Mucosa of descending colon (tissue), 3 donors: ENCODE data around the gene KRT76. TPM values are rescaled to one million over a fixed set of nuclear protein-coding genes. Genes with fewer than 3 reads are reported as not detected.
"Not testable (repeated sequence)": the region's sequence is repeated elsewhere in the genome, so short reads cannot be mapped to it uniquely, and the experiment has no call there.

Source experiments
- ATAC-seq: fragments of 200-7000 bp; cut with Tn5 transposase; one replicate; pipeline ENCODE4 v1.9.1; 2020; ENCODE audit warnings: mild to moderate bottlenecking, moderate library complexity
- DNase-seq, 3 donors: peaks; one replicate each; pipeline ENCODE4 v3.0.0-alpha.2; 2020
- H3K36me3 ChIP-seq: fragments of 200-600 bp; one replicate; pipeline ENCODE4 v1.8.0; 2021; ENCODE audit warnings: low read depth, mild to moderate bottlenecking
- H3K4me1 ChIP-seq: fragments of 200-600 bp; one replicate; pipeline ENCODE4 v1.8.0; 2021; ENCODE audit warnings: low read depth, mild to moderate bottlenecking
- H3K4me3 ChIP-seq: fragments of 200-600 bp; one replicate; pipeline ENCODE4 v1.8.0; 2021; ENCODE audit warnings: mild to moderate bottlenecking
- H3K9me3 ChIP-seq: fragments of 200-600 bp; one replicate; pipeline ENCODE4 v1.8.0; 2021; ENCODE audit warnings: mild to moderate bottlenecking
- intact Hi-C, 2 donors: fragments of 100-400 bp; cut with DNase I in 1 of 2; cut with micrococcal nuclease in 1 of 2; formaldehyde crosslinking; loops; one replicate each; pipeline versions ENCODE4 v1.11.0 to v1.11.1; 2022; cut with DNase I, micrococcal nuclease
- total RNA-seq, 3 donors: library from RNA; stranded (reverse); fragmentation: NEBNext Ultra II Directional in 2 of 3; extraction: Animal tissue kit (Norgen Biotek cat#: 25700) in 2 of 3; gene quantifications; one replicate each; pipeline versions ENCODE4 v1.2.1 to v1.2.4, GENCODE V29; 2021 to 2023
- TF ChIP-seq, protein P1 (sequence below): fragments of 200-600 bp; IDR thresholded peaks from one replicate; pipeline ENCODE4 v1.8.0; 2022; ENCODE audit warnings: antibody characterized with exemption, mild to moderate bottlenecking
- donor health status: DM: no; HTN: no; CAD: no; lungs with moderate emphysema.
- donor health status: DM: no; HTN: no; CAD: no.
- donor health status: DM: no; HTN: yes; CAD: no.

Gene KRT76
- total RNA-seq, 3 donors from 2014 or later, result not detected

DNA sequence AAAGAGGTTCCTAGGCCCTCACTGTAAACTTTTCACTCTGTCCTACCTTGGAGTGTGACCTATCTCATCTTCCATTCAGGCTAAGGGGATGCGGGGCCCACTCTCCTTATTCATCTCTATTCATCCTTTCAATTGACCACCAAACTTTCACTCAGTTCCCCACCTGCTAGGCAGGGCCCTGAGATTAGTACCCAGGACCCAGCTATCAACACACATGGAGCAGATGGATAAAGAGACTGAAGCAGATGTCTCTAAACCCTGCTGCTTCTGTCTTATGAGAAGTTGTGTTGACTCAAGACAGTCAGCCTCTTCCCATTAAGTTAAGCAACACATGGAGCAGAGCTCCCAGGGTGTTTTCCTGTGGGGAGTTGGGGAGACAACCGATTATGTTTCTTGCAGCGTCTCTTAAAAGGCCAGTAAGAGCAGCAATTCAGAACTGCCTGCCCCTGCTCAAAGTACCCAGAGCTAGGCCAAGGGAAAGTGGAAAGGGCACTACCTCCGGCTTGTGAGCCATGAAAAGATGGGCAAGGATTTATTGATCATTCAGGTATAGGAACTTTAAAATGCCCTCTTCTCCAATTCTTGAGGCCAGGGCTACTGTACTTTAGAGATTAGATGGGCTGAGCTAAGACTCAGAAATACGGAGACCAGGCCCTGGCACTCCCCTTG, 10.7 kb downstream of the KRT76 start:
- no peaks in the 10 kb centered on the region for H3K4me1 ChIP-seq
- peaks cover 3% of the 10 kb centered on the region for H3K9me3 ChIP-seq
- intact Hi-C loops, result no loop called here
- no peak for DNase-seq
- no peak for ATAC-seq
- H3K4me3 ChIP-seq, result no peak overlapping the region
- H3K36me3 ChIP-seq, result no peaks in the 10 kb centered on the region
- TF ChIP-seq, protein P1, sequence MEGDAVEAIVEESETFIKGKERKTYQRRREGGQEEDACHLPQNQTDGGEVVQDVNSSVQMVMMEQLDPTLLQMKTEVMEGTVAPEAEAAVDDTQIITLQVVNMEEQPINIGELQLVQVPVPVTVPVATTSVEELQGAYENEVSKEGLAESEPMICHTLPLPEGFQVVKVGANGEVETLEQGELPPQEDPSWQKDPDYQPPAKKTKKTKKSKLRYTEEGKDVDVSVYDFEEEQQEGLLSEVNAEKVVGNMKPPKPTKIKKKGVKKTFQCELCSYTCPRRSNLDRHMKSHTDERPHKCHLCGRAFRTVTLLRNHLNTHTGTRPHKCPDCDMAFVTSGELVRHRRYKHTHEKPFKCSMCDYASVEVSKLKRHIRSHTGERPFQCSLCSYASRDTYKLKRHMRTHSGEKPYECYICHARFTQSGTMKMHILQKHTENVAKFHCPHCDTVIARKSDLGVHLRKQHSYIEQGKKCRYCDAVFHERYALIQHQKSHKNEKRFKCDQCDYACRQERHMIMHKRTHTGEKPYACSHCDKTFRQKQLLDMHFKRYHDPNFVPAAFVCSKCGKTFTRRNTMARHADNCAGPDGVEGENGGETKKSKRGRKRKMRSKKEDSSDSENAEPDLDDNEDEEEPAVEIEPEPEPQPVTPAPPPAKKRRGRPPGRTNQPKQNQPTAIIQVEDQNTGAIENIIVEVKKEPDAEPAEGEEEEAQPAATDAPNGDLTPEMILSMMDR, result no peak

DNA sequence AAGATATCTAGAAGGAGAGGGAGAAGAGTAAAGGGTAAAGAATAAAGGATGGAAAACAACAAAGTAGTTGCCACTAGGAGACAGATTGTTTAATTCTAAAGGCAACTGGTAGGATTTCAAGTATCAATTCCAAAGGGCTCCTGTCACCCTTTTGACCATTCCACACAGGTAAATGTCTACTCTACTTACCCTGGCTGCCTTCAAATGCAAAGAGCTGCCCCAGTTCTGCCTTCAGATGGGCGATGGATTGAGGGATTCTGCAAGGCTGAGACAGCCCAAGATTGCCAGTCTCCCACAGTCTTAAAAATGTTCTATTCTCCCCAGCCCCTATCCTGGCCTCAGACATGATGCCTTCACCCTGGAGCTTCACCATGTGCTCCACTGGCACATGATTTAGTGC, 11.4 kb downstream of the KRT76 start:
- TF ChIP-seq, protein P1, result no peak
- Histone ChIP-seq H3K4me3 (no peak overlapping the region), H3K36me3 (no peaks in the 10 kb centered on the region), H3K9me3 (peaks cover 7% of the 10 kb centered on the region), H3K4me1 (no peaks in the 10 kb centered on the region)
- DNase-seq (no peak), ATAC-seq (no peak)
- intact Hi-C loops, result no loop called here

DNA sequence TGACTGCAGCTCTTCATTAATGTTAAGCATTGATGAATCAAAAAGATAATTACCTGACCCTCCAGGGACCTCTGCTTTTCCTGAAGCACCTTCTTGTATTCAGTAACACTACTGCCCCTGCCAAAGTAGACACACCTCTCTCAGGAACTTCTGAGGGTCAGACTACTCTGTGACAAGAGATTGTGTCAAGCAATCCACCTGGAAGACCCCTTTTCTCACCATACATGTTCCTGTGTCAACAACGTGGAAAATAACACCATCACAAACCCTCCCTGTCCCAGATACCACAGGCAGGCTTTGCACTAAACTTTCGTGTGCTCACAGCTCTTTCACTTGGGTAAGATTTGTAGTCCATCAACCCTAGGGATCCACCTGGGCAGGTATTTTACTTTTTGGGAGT, 13.2 kb downstream of the KRT76 start:
- TF ChIP-seq, protein P1, result no peak
- Histone ChIP-seq H3K9me3 (peaks cover 16% of the 10 kb centered on the region), H3K4me3 (no peak overlapping the region), H3K4me1 (no peaks in the 10 kb centered on the region), H3K36me3 (no peaks in the 10 kb centered on the region)
- ATAC-seq (no peak), DNase-seq (no peak)
- intact Hi-C loops, result no loop called here

DNA sequence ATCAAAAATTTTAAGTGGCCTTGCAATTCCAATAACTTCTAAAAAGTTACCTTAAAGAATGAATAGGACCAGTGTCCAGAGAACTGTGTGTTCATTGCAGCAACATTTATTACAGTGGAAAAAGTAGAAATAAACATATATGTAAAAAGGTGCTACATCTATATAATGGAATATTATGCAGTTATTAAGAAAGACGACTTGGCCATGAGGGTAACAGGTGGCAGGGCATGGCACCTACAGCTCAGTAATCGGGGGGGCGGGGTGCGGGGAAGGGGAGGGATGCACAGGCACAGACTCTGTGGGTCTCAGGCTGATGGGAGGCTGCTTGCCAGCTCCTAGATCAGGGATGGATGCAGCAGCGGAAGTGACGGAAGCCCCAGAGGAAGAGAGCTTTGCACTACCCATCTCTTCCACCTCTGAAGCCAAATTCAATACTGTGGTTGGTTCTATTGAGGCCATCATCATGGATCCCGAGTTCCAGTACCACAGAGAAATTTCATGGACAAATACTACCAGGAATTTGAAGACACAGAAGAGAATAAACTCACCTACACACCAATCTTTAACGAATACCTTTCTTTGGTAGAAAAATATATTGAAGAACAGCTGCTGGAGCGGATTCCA, 14.0 kb downstream of the KRT76 start:
- peaks cover 16% of the 10 kb centered on the region for H3K9me3 ChIP-seq
- H3K4me1 ChIP-seq, result no peaks in the 10 kb centered on the region
- DNase-seq (no peak), ATAC-seq (no peak)
- TF ChIP-seq, protein P1, result no peak
- H3K4me3 ChIP-seq, result no peak overlapping the region
- intact Hi-C loops, result no loop called here
- no peaks in the 10 kb centered on the region for H3K36me3 ChIP-seq

DNA sequence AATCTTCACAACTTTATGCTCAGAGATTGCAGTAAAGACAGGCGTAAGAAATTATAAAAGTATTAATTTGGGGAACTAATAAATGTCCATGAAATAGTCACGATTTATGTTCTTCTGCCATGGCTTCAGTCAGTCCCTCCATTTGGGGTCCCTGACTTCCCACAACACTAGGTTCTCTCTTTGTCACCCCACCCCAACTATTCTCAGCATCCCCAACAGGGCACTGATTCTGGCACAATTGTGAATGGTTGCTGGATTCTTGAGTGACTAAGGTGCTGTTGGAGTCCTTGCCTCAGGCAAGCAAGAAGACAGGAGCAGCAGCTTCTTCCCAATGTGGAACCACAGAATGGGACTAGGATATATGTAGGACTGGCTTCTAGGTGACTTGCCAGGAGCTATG, 15.3 kb downstream of the KRT76 start:
- peaks cover 16% of the 10 kb centered on the region for H3K9me3 ChIP-seq
- H3K4me1 ChIP-seq, result no peaks in the 10 kb centered on the region
- intact Hi-C loops, result no loop called here
- TF ChIP-seq, protein P1, result no peak
- H3K36me3 ChIP-seq, result no peaks in the 10 kb centered on the region
- H3K4me3 ChIP-seq, result no peak overlapping the region
- no peak for ATAC-seq
- no peak for DNase-seq

DNA sequence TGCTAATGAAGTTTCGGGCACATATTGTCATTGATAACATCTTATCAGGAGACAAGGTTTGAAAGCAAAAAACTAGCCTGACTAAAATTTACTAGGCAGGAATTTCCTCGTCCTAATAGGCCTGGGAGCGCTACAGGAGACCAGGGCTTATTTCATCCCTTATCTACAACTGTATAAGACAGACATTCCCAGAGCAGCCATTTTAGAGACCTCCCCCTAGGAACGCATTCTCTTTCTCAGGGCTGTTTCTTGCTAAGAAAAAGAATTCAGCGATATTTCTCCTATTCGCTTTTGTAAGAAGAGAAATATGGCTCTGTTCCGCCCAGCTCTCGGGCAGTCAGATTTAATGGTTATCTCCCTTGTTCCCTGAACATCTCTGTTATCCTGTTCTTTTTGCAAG, 15.9 kb downstream of the KRT76 start:
- ATAC-seq, intact Hi-C loops, H3K4me1 ChIP-seq, H3K4me3 ChIP-seq, DNase-seq, H3K36me3 ChIP-seq: not testable (repeated sequence)
- peaks cover 16% of the 10 kb centered on the region for H3K9me3 ChIP-seq
